WTC11 (cell line): ENCODE measurements around the gene AHRR. TPM values are rescaled to one million over a fixed set of nuclear protein-coding genes. Genes with fewer than 3 reads are reported as not detected.

Experiments
- ATAC-seq: fragments of 200-7000 bp; cut with Tn5 transposase; 2 replicates; pipeline ENCODE4 v1.10.0; 2021; ENCODE audit warnings: mild to moderate bottlenecking, moderate library complexity
- CTCF ChIA-PET: fragments of 300-600 bp; sonication (Branson Sonifier 250); formaldehyde crosslinking; loops from one replicate; lab custom pipeline; 2021; ENCODE audit warnings: antibody characterized with exemption; lab: Charles Lee
- POLR2A ChIA-PET: fragments of 350-600 bp; sonication (Branson Sonifier 250); formaldehyde crosslinking; loops from one replicate; lab custom pipeline; 2021; ENCODE audit warnings: antibody characterized with exemption; lab: Charles Lee
- DNase-seq: peaks from one replicate; pipeline ENCODE4 v3.0.0; 2021; ENCODE audit warnings: low spot score
- H3K27ac Mint-ChIP-seq: 2 replicates; pipeline ENCODE4 v1.8.0; 2021; ENCODE audit warnings: mixed read lengths
- H3K27me3 Mint-ChIP-seq: 2 replicates; pipeline ENCODE4 v1.8.0; 2021; ENCODE audit warnings: low read depth, mild to moderate bottlenecking, moderate library complexity, mixed read lengths
- H3K36me3 Mint-ChIP-seq: 2 replicates; pipeline ENCODE4 v1.8.0; 2021; ENCODE audit warnings: mixed read lengths
- H3K4me1 Mint-ChIP-seq: 2 replicates; pipeline ENCODE4 v1.8.0; 2022; ENCODE audit warnings: mixed read lengths
- H3K4me3 Mint-ChIP-seq: 2 replicates; pipeline ENCODE4 v1.8.0; 2021; ENCODE audit warnings: mild to moderate bottlenecking, moderate library complexity, mixed read lengths
- H3K9me3 Mint-ChIP-seq: 2 replicates; pipeline ENCODE4 v1.8.0; 2021; ENCODE audit warnings: mixed read lengths
- AR ChIP-seq: fragments of 250-450 bp; sonication (Bioruptor Pico); IDR thresholded peaks from 2 replicates; pipeline ENCODE4 v1.9.0; 2021; ENCODE audit warnings: mild to moderate bottlenecking
- ATF1 ChIP-seq: sonication (generic); formaldehyde crosslinking; IDR thresholded peaks from 2 replicates; pipeline ENCODE4 v1.8.1; 2023; ENCODE audit warnings: mild to moderate bottlenecking, moderate library complexity, missing genetic modification reagents
- CTCF ChIP-seq: fragments of 200-600 bp; IDR thresholded peaks from 2 replicates; pipeline ENCODE4 v1.8.0; 2022; ENCODE audit warnings: antibody characterized with exemption
- FOXK1 ChIP-seq: sonication (generic); formaldehyde crosslinking; IDR thresholded peaks from 2 replicates; pipeline ENCODE4 v1.8.0; 2022; ENCODE audit warnings: mild to moderate bottlenecking, moderate library complexity, missing genetic modification reagents
- GABPB1 ChIP-seq: sonication (generic); formaldehyde crosslinking; IDR thresholded peaks from 2 replicates; pipeline ENCODE4 v1.8.1; 2023; ENCODE audit warnings: mild to moderate bottlenecking, missing genetic modification reagents
- GRHL2 ChIP-seq: fragments of 250-450 bp; sonication (Bioruptor Pico); IDR thresholded peaks from 2 replicates; pipeline ENCODE4 v1.8.0; 2022; ENCODE audit warnings: mild to moderate bottlenecking, moderate library complexity; ENCODE audit not compliant: insufficient replicate concordance, severe bottlenecking
- HMGXB4 ChIP-seq: sonication (generic); formaldehyde crosslinking; IDR thresholded peaks from 2 replicates; pipeline ENCODE4 v1.8.1; 2023; ENCODE audit warnings: mild to moderate bottlenecking, moderate library complexity, missing genetic modification reagents
- IRF2 ChIP-seq: sonication (generic); formaldehyde crosslinking; IDR thresholded peaks from 2 replicates; pipeline ENCODE4 v1.8.0; 2022; ENCODE audit warnings: low read depth, missing genetic modification reagents, borderline replicate concordance
- KAT7 ChIP-seq: sonication (generic); formaldehyde crosslinking; IDR thresholded peaks from 2 replicates; pipeline ENCODE4 v1.8.1; 2023; ENCODE audit warnings: missing genetic modification reagents, mild to moderate bottlenecking, borderline replicate concordance
- MLX ChIP-seq: sonication (generic); formaldehyde crosslinking; IDR thresholded peaks from 2 replicates; pipeline ENCODE4 v1.8.1; 2023; ENCODE audit warnings: mild to moderate bottlenecking, missing genetic modification reagents, moderate library complexity
- PRRX2 ChIP-seq: fragments of 250-450 bp; sonication (Bioruptor Pico); IDR thresholded peaks from 2 replicates; pipeline ENCODE4 v1.8.0; 2021; ENCODE audit warnings: mild to moderate bottlenecking
- STAT6 ChIP-seq: sonication (generic); formaldehyde crosslinking; conservative IDR thresholded peaks from 2 replicates; pipeline ENCODE4 v1.8.1; 2023; ENCODE audit warnings: mild to moderate bottlenecking, low read depth, missing genetic modification reagents, moderate library complexity
- ZBTB21 ChIP-seq: sonication (generic); formaldehyde crosslinking; IDR thresholded peaks from 2 replicates; pipeline ENCODE4 v1.8.1; 2023; ENCODE audit warnings: mild to moderate bottlenecking, missing genetic modification reagents, borderline replicate concordance
- ZNF263 ChIP-seq: sonication (generic); formaldehyde crosslinking; IDR thresholded peaks from 2 replicates; pipeline ENCODE4 v1.8.1; 2022; ENCODE audit warnings: low read depth, mild to moderate bottlenecking, moderate library complexity, missing genetic modification reagents
- ZNF317 ChIP-seq: sonication (generic); formaldehyde crosslinking; IDR thresholded peaks from 2 replicates; pipeline ENCODE4 v1.8.1; 2023; ENCODE audit warnings: low read depth, mild to moderate bottlenecking, moderate library complexity, missing genetic modification reagents, borderline replicate concordance
- total RNA-seq: library from RNA; stranded (reverse); gene quantifications from 3 replicates; pipeline ENCODE4 v1.2.3, GENCODE V29; 2021

The AHRR gene
- total RNA-seq, 1 experiment from 2014 or later = 4.5 TPM

- Mint-ChIP-seq H3K9me3 (no peaks in the 10 kb centered on the region), H3K4me1 (peaks cover 2% of the 10 kb centered on the region; the same call in 1 of the 2 replicates), H3K36me3 (no peaks in the 10 kb centered on the region), H3K27ac (no peak overlapping the region), H3K4me3 (peak overlapping the region; percentile 57), H3K27me3 (peaks cover 13% of the 10 kb centered on the region)
- TF ChIP-seq KAT7 (CRISPR knock-in tag) (peak; percentile 12; the same call in 1 of the 2 replicates), AR (CRISPR knock-in tag) (no peak), ZNF263 (CRISPR knock-in tag) (0 out of 2 replicates have a peak, but pooled peaks have one; percentile 33), STAT6 (0 out of 2 replicates have a peak, but pooled peaks have one; percentile 9), ZNF317 (CRISPR knock-in tag) (no peak), HMGXB4 (0 out of 2 replicates have a peak, but pooled peaks have one; percentile 45)
- ATAC-seq = peak; percentile 38
- peak; percentile 38 for DNase-seq
- POLR2A ChIA-PET = no interaction called here
- CTCF ChIA-PET = interaction anchor here (1.0 to 2.8 kb wide), 7 partner anchors 24 to 186 kb away, joined by 4 to 15 read pairs (median 5); no protein-coding TSS in a partner anchor
These were observed 52.4 kb downstream of the AHRR start for GRCh38 chr5:373710-374602.

GRCh38 chr5:374631-375335 is 53.3 kb downstream of the AHRR start:
- H3K4me3 Mint-ChIP-seq = peak overlapping the region; percentile 57
- ChIA-PET CTCF (interaction anchor here (1.2 to 2.8 kb wide), 4 partner anchors 25 to 58 kb away, joined by 5 to 15 read pairs (median 6); no protein-coding TSS in a partner anchor), POLR2A (no interaction called here)
- DNase-seq (peak; percentile 14), ATAC-seq (no peak)
- TF ChIP-seq KAT7 (CRISPR knock-in tag) (no peak), ZBTB21 (CRISPR knock-in tag) (no peak), ATF1 (CRISPR knock-in tag) (no peak), GABPB1 (CRISPR knock-in tag) (no peak), MLX (CRISPR knock-in tag) (no peak), FOXK1 (no peak), IRF2 (CRISPR knock-in tag) (no peak), GRHL2 (CRISPR knock-in tag) (no peak), CTCF (no peak), PRRX2 (no peak)
- no peak overlapping the region for H3K27ac Mint-ChIP-seq
- peaks cover 2% of the 10 kb centered on the region; the same call in 1 of the 2 replicates for H3K4me1 Mint-ChIP-seq
- no peaks in the 10 kb centered on the region for H3K36me3 Mint-ChIP-seq
- H3K27me3 Mint-ChIP-seq = peaks cover 13% of the 10 kb centered on the region
- H3K9me3 Mint-ChIP-seq = no peaks in the 10 kb centered on the region
